ENCODE measurements around the gene TPH1. TPM values are rescaled to one million over a fixed set of nuclear protein-coding genes. Genes with fewer than 3 reads are reported as not detected.

TPH1 gene
- under 0.01 and 0.45 TPM in 2 replicates for total RNA-seq

DNA sequence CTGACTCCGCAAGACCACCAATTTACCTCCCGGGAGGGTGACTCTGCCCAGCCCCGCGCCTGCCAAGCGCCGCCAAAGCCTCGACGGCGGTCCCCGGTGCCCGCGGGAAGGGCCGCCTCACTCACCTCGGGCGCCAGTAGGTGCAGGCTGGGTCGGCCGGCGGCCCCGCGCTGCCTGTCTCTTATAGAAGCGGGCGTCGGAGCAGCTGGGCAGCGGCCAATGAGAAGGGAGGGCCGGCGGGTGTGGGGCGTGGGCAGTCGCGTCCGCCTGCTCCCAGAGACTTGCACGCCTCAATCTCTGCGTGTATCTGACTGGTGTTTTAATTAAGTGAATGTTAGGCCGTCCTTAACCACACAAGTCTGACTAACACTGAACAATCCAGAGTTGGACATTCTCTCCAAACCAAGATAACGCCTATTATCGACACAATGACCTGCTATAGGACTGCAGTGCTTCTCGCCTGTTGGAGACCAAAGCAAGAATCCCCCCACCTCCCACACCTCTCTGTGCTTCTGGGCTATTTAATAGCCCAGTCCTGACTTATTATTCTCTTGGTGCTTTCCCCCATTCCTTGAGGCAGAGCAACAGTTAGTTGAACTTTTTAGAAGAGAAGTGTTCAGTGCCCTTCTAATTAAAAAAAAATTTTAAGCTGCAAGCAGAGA lies at the start of gene TPH1:
Gene TPH1 (minus strand): TSS at position 154 of the 662 bp plus-strand sequence. CDS start 5,507 bp downstream, outside the sequence.

GRCh38 chr11:18012906-18013781 lies 32.9 kb downstream of the TPH1 start, which contains the start of gene SERGEF:
TSS of gene SERGEF (minus strand) at chr11:18013047. CDS start at chr11:18013010, 37 bp downstream.

Other genes with a start within 250 kb of the TPH1 start
- 15.3 and 16.0 TPM in 2 replicates for gene SERGEF, start 33.2 kb downstream of the TPH1 start, total RNA-seq
- gene SAAL1, start 59.8 kb upstream of the TPH1 start, total RNA-seq: 21.2 and 21.7 TPM in 2 replicates
- gene MRGPRX3, start 86.3 kb upstream of the TPH1 start, total RNA-seq: not detected in 2 replicates
- gene MRGPRX4, start 126.6 kb upstream of the TPH1 start, total RNA-seq: not detected in 2 replicates
- gene SAA4, start 190.5 kb upstream of the TPH1 start, total RNA-seq: not detected in 2 replicates
- not detected in 2 replicates for gene SAA2, start 202.4 kb upstream of the TPH1 start, total RNA-seq
- 0.74 TPM in 1 of 2 replicates, not detected in the other for gene SAA1, start 220.0 kb upstream of the TPH1 start, total RNA-seq